GM20000 (cell line): ENCODE results near the gene ACAD10.

ENCODE experiments used
- DNase-seq: peaks from one replicate; pipeline ENCODE4 v3.0.0; 2012; ENCODE audit warnings: low spot score
- TF ChIP-seq, protein P1 (sequence below): IDR thresholded peaks from 2 replicates; pipeline ENCODE4 v1.5.1; 2012; ENCODE audit warnings: mild to moderate bottlenecking, control low read depth; ENCODE audit errors: extremely low read depth, missing control alignments

ACAD10 gene

DNA sequence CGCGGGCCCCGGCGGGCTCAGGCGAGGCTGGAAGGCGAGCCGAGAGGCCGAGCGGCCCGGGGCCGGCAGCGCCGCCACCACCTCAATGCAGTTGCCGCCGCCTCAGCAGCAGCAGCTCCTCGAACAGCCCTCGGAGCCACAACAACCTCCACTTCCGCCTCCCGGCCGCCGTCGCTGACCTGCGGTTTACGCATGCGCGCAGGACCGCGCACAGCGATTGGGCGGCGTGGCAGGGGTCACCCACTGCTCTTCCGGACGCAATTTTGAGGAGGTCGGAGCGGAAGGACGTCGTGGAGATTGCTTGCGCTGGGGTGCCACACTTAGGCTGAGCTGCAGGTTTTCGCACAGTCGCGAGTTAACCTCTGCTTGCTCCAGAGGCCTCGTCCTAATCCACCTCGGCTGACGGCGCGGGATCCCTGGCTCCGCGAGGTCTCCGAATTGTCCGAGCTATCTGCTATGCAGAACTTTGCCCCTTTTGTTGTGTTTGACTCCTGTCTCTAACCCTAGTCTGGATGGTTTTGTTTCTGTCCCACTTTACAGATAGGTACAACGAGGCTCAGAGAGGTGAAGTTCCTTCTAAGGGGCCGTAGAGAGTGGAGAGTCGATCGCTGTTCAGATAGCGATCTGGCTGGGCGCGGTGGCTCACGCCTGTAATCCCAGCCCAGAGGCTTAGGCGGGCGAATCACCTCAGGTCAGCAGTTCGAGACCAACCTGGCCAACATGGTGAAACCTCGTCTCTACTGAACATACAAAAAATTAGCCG lies at the start of gene ACAD10, which contains the start of gene BRAP:
Gene ACAD10 (plus strand): TSS at position 243 of the 763 bp plus-strand sequence. CDS start 6,657 bp downstream, outside the sequence.
Gene BRAP (minus strand): TSS at position 146 of the 763 bp plus-strand sequence. CDS start 164 bp downstream, outside the sequence.
- peak; percentile 98 for DNase-seq
- TF ChIP-seq, protein P1, sequence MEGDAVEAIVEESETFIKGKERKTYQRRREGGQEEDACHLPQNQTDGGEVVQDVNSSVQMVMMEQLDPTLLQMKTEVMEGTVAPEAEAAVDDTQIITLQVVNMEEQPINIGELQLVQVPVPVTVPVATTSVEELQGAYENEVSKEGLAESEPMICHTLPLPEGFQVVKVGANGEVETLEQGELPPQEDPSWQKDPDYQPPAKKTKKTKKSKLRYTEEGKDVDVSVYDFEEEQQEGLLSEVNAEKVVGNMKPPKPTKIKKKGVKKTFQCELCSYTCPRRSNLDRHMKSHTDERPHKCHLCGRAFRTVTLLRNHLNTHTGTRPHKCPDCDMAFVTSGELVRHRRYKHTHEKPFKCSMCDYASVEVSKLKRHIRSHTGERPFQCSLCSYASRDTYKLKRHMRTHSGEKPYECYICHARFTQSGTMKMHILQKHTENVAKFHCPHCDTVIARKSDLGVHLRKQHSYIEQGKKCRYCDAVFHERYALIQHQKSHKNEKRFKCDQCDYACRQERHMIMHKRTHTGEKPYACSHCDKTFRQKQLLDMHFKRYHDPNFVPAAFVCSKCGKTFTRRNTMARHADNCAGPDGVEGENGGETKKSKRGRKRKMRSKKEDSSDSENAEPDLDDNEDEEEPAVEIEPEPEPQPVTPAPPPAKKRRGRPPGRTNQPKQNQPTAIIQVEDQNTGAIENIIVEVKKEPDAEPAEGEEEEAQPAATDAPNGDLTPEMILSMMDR = no peak

DNA sequence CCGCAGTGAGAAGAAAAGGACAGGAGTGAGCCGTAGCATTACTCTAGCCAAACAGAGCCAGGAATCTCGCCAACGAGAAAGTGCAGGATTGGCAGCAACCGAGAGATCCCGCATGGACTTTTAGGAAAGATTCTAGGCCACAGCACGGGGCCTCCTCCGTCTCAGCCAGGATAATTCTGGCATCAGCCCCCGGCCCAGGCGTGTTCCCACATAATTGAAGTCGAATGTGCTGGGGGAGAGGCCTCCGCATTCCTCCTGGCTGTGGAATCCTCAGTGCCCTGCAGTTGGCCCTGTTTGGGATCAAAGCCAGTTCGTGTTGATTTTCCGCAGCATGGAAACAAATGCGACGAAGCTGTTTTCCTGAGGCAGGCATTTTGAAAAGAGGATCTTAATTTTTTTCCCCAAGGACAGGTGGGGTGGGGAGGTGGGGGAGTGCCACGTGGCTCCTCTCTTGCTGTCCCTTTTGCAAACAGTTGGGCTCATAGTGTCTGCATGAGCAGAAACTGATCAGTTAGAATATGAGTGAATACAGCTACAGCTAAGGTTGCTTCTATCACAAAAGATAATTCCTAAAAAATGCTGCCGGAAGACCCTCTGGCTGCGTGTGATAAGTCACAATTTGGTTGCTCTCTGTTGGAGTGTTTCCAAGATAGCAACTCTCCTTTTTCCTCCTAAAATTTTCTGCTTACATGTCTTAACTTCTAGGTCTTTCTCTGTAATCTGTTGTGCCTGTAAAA lies 49.5 kb upstream of the ACAD10 start:
- TF ChIP-seq, protein P1 = no peak
- no peak for DNase-seq

DNA sequence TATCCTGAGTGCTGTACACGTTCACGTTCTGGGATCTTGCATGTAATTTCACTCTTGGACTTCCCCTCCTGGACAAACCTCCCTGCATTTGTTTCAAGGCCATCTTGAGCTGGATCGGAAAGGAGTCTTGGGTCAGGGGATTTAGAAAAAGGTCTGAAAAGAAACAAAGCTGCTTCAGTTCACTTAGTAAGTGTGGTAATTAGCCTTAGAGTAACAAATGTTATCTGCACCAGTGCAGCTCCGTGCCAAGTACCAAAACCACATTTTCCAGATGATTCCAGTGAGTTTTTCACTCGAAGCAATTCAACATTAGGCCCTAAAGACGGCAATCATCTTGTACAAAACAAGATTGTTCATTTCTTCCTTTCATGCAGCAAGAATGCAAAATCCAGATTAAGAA lies 47.3 kb upstream of the ACAD10 start:
- no peak for DNase-seq
- TF ChIP-seq, protein P1 = no peak

DNA sequence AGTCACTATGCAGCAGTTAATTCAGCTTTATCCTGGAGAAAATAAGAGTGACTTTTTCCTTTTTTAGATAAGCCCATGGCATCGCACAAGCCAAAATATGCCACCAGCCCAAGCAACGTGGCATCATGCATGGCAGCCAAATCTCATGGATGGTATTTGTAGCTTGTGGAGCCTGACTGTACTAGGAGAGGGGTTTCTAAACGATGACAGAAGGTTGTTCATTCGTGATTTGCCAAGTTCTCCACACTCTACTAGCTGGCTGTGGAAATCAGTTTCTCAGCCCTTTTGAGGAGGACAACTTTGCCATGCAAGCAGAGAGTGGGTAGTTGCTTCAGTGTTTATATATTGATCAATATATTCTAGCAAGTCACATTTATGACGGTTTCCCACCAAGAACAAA lies 45.3 kb upstream of the ACAD10 start:
- DNase-seq = no peak
- TF ChIP-seq, protein P1 = no peak

DNA sequence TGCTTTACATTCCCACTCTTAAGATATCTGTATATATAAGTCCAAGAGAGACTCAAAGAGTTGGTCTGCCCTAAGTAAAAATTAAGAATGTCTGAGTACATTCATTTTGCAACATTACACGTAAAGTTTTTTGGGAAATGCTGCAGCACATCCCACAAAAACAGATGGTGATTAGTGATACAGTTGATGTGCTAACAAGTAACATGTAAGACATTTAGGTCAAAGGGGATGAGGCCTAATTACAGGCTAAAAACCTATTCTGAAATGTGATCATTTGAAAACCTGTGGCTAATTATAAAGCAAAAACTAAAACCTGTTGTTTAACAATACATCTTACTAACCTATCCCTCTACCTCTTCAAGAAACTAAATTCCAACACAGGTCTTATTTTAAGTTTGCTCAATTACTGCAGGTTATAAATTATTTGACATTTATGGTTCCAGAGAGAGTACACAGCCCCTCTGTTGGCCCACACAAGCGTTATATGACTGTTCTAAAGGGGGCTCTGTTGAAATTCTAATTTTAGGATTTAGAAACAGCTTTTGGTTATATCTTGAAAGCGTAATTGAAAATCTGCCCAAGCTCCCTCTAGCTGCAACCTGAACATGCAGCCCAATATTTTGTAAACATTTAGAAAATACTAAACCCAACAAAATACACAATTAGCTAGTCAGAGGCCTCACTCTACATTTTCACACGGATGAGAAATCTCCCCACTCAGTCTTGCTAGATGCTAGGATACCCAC lies 43.0 kb upstream of the ACAD10 start:
- TF ChIP-seq, protein P1 = no peak
- DNase-seq = no peak

DNA sequence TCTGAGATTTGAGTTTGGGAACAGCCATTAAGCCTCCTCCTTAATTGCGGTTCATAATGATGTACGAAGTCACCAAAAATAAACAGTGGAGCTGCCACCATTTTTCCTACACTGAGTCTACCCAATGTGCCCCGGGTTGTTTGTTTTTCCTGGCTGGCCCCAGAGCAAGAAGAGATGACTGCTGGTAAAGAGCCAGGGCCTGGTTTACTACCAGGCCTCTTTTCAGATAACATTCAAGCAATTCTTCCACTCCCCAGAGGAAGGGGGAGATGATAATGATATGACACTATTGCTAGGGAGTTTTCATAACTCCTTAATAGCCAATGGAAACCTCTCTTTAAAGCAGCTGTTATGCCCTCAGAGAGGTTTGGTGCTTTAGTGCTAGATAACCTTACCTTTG lies 42.4 kb upstream of the ACAD10 start:
- no peak for DNase-seq
- TF ChIP-seq, protein P1 = no peak
